ENCODE data around the gene PDE4A. TPM values are rescaled to one million over a fixed set of nuclear protein-coding genes. Genes with fewer than 3 reads are reported as not detected.
"Not testable (repeated sequence)": the region's sequence is repeated elsewhere in the genome, so short reads cannot be mapped to it uniquely, and the experiment has no call there.

Gene PDE4A
- total and polyA plus RNA-seq, 8 donors, result 2.3 to 30.7 (median 10.0) TPM

- intact Hi-C loops (cut with DNase I; ENCODE audit: low total_unique reads), result loop anchor here (10.0 kb wide), 1 partner anchor 53 kb away; no protein-coding TSS in a partner anchor
- Histone ChIP-seq H3K27ac (no peak overlapping the region), H3K9me3 (no peaks in the 10 kb centered on the region), H3K4me1 (peaks cover 10 to 26% (median 19%) of the 10 kb centered on the region in 4 donors), H3K4me3 (no peak overlapping the region), H3K36me3 (peaks cover 19 to 53% (median 45%) of the 10 kb centered on the region in 4 donors), H3K27me3 (no peaks in the 10 kb centered on the region)
- TF ChIP-seq POLR2A (IDR thresholded peaks at IDR 0.05), result no peak
- TF ChIP-seq EP300 (IDR thresholded peaks at IDR 0.05), result no peak
- no peak for TF ChIP-seq POLR2AphosphoS5 (IDR thresholded peaks at IDR 0.05)
- WGBS, 5 donors, result 94 to 100% (median 96%) methylated on average over 4 to 8 of the region's 8 CpGs
- no peak for DNase-seq
Observed at GRCh38 chr19:10378124-10378523, 42.2 kb upstream of the PDE4A start.

GRCh38 chr19:10379880-10380312 lies 40.4 kb upstream of the PDE4A start:
- H3K4me1 ChIP-seq, result peaks cover 10 to 26% (median 19%) of the 10 kb centered on the region in 4 donors
- no peak for DNase-seq
- peak overlapping the region; percentile 74 to 97 (median 90) for H3K4me3 ChIP-seq
- 0 to 1% (median 1%) methylated on average over 7 to 10 of the region's 10 CpGs for WGBS, 5 donors
- peaks cover 10 to 36% (median 30%) of the 10 kb centered on the region in 4 donors for H3K36me3 ChIP-seq
- no peaks in the 10 kb centered on the region for H3K9me3 ChIP-seq
- intact Hi-C loops (cut with DNase I; ENCODE audit: low total_unique reads), result loop anchor here (10.0 kb wide), 1 partner anchor 55 kb away; no protein-coding TSS in a partner anchor
- peak overlapping the region; percentile 90 to 94 (median 91) for H3K27ac ChIP-seq
- TF ChIP-seq POLR2A (IDR thresholded peaks at IDR 0.05) (no peak), POLR2AphosphoS5 (IDR thresholded peaks at IDR 0.05) (no peak), CTCF (IDR thresholded peaks at IDR 0.05) (no peak), EP300 (IDR thresholded peaks at IDR 0.05) (no peak)
- H3K27me3 ChIP-seq, result no peaks in the 10 kb centered on the region

GRCh38 chr19:10380313-10381102 lies 39.8 kb upstream of the PDE4A start, which contains the start of gene TYK2:
Gene TYK2 (minus strand): TSS chr19:10380572. CDS start chr19:10378406, 2,166 bp downstream.
- Histone ChIP-seq H3K9me3 (no peaks in the 10 kb centered on the region), H3K27ac (peak within 1 kb of the TSS; percentile 90 to 94 (median 91)), H3K4me1 (peaks cover 10 to 26% (median 19%) of the 10 kb centered on the region in 4 donors), H3K36me3 (peaks cover 5 to 30% (median 24%) of the 10 kb centered on the region in 4 donors), H3K4me3 (peak within 1 kb of the TSS; percentile 74 to 97 (median 90)), H3K27me3 (no peaks in the 10 kb centered on the region)
- DNase-seq, result peak; percentile 97 to 100
- TF ChIP-seq POLR2AphosphoS5 (IDR thresholded peaks at IDR 0.05) (peak; percentile 3 to 70 (median 62)), EP300 (IDR thresholded peaks at IDR 0.05) (no peak)
- WGBS, 5 donors, result 0 to 1% (median 0%) methylated on average over 48 to 58 of the region's 58 CpGs
- intact Hi-C loops (cut with DNase I; ENCODE audit: low total_unique reads), result no loop called here

GRCh38 chr19:10383223-10383499 lies 37.2 kb upstream of the PDE4A start:
- H3K27me3 ChIP-seq; H3K27ac ChIP-seq; intact Hi-C loops (cut with DNase I; ENCODE audit: low total_unique reads); H3K4me3 ChIP-seq; H3K36me3 ChIP-seq; DNase-seq; H3K9me3 ChIP-seq: not testable (repeated sequence)
- WGBS, 5 donors, result 86 to 94% (median 87%) methylated on average over 8 of the region's 8 CpGs
- peaks cover 10 to 24% (median 19%) of the 10 kb centered on the region in 4 donors for H3K4me1 ChIP-seq

- intact Hi-C loops (cut with DNase I; ENCODE audit: low total_unique reads), result no loop called here
- 78 to 83% (median 82%) methylated on average over 6 to 9 of the region's 9 CpGs for WGBS, 5 donors
- Histone ChIP-seq H3K36me3 (no peaks in the 10 kb centered on the region), H3K27ac (no peak overlapping the region), H3K4me1 (peaks cover 11 to 20% (median 18%) of the 10 kb centered on the region in 4 donors), H3K4me3 (no peak overlapping the region), H3K27me3 (peaks cover 0 to 6% (median 0%) of the 10 kb centered on the region in 3 donors), H3K9me3 (no peaks in the 10 kb centered on the region)
- TF ChIP-seq EP300 (IDR thresholded peaks at IDR 0.05), result no peak
- no peak for TF ChIP-seq POLR2A (IDR thresholded peaks at IDR 0.05)
- TF ChIP-seq POLR2AphosphoS5 (IDR thresholded peaks at IDR 0.05), result no peak
- TF ChIP-seq CTCF (IDR thresholded peaks at IDR 0.05), result no peak
- no peak for DNase-seq
Observed at GRCh38 chr19:10384580-10384979, 35.8 kb upstream of the PDE4A start.
